Stromal cell of bone marrow (primary cell): ENCODE results near the gene BABAM2.
A peak's percentile ranks its signal among the peaks of the same experiment; 100 is the strongest.
"Not testable (repeated sequence)": the region's sequence is repeated elsewhere in the genome, so short reads cannot be mapped to it uniquely, and the experiment has no call there.

ENCODE experiments used
- DNase-seq: peaks from one replicate; pipeline ENCODE4 v3.0.0-alpha.2; 2012; ENCODE audit warnings: low read depth

The BABAM2 gene

GRCh38 chr2:27881815-27882583 lies 8.5 kb upstream of the BABAM2 start:
- not testable (repeated sequence) for DNase-seq

- DNase-seq: not testable (repeated sequence)
Measured at GRCh38 chr2:27882584-27882922, 8.0 kb upstream of the BABAM2 start.

GRCh38 chr2:27884601-27885000 lies 5.9 kb upstream of the BABAM2 start:
- DNase-seq: no peak

DNA sequence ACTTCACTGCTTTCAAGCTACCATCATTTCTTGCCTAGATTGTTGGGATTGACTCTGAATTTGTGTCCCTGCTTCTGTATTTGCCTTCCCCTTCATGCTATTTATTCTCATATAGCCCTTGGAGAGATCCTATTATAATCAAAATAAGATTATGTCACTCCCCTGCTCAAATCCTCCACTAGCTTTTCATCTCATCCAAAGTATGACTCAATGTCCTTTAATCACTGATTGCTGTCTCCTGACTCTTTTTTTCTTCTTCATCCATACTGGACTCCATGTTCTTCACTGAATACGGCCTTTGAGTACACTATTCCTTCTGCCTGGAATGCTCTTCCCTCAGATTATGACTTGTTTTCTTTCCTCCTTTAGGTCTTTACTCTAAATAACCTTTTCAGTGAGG lies 5.3 kb upstream of the BABAM2 start:
- DNase-seq: no peak

GRCh38 chr2:27885661-27886060 lies 4.9 kb upstream of the BABAM2 start:
- DNase-seq: no peak

- no peak for DNase-seq
Measured at GRCh38 chr2:27886322-27886721, 4.2 kb upstream of the BABAM2 start.

- no peak for DNase-seq
Measured at GRCh38 chr2:27887111-27887510, 3.4 kb upstream of the BABAM2 start.

- DNase-seq: no peak
Measured at GRCh38 chr2:27887830-27888229, 2.7 kb upstream of the BABAM2 start.

- DNase-seq: no peak
Measured at GRCh38 chr2:27888790-27889189, 1.7 kb upstream of the BABAM2 start.

GRCh38 chr2:27889774-27890145 lies 769 bp upstream of the BABAM2 start:
- DNase-seq: no peak

- DNase-seq: peak; percentile 75
Measured at GRCh38 chr2:27890924-27891672, 569 bp downstream of the BABAM2 start.

GRCh38 chr2:27891673-27892105 lies 1.2 kb downstream of the BABAM2 start:
- DNase-seq: no peak

DNA sequence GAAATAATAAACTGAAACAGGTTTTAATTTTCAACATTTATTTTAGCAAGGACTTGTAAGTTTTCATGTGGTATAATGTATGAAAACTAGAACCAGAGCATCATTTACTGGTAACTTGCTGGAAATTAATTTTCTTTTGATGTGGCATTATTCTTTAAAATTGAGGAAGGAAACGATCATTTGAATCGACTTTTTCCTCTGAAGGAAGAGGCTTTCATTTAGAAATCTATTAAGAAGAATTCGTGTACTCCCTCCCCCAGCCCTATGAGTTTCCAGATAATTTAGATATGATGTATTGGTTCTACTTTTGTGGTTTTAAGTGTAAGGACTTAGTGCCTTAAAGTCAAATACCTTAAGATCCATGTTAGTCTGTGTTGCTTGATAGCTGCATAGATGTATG lies 2.5 kb downstream of the BABAM2 start:
- no peak for DNase-seq

- DNase-seq: no peak
Measured at GRCh38 chr2:27897717-27898116, 7.2 kb downstream of the BABAM2 start.

DNA sequence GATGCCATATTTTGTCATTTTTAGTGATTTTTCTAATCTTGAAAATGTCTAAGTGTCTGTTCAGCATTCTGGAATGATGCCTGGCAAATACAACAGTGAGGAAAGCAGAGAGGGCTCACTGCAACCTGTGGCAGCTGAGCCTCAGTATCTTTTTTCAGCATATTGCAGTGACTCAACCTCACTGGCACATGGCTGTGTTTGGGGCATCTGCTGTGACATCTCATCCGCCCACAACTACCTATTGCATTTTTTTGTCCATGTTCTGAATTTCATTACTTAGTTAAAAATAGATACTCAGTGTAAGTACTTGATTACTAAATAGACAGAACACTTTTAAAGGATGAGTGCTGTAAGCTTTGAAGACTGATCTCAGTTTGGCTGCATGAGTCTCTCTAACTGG lies 10.7 kb downstream of the BABAM2 start:
- no peak for DNase-seq

- DNase-seq: no peak
Measured at GRCh38 chr2:27902098-27902497, 11.6 kb downstream of the BABAM2 start.

- DNase-seq: no peak
Measured at GRCh38 chr2:27903018-27903417, 12.5 kb downstream of the BABAM2 start.

GRCh38 chr2:27903649-27904404 lies 13.3 kb downstream of the BABAM2 start:
- no peak for DNase-seq

DNA sequence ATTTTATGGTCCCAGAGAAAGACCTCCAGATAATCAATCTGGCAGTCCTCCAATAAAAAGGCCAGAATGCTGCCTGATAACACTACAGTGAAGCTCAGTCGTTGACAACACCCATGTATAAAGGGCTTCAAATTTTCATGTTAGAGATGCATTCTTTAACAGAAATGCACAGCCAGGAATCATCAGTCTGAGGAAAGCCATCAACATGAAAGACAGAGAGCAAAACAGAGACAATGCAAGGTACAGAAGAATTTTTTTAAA lies 13.8 kb downstream of the BABAM2 start:
- no peak for DNase-seq

DNA sequence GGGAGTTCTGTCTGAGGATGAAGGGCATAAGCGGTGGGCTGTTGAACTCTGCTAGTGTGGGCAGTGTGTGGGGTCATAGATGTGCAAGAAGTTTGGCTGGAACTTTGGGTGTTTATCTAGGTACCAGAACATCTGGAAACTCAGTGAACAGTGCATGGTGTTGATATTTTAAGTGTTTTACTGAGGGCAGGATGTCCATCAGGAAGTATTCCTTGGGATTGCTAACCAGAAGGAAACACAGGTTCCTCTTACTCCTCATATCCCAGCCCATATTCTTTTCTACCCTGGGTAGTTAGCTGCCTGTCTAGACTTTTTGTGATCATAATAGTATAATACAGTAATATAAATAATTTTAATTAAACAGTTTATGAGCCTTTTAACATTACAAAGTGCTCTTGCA lies 15.5 kb downstream of the BABAM2 start:
- no peak for DNase-seq

GRCh38 chr2:27907547-27907946 lies 17.0 kb downstream of the BABAM2 start:
- no peak for DNase-seq

DNA sequence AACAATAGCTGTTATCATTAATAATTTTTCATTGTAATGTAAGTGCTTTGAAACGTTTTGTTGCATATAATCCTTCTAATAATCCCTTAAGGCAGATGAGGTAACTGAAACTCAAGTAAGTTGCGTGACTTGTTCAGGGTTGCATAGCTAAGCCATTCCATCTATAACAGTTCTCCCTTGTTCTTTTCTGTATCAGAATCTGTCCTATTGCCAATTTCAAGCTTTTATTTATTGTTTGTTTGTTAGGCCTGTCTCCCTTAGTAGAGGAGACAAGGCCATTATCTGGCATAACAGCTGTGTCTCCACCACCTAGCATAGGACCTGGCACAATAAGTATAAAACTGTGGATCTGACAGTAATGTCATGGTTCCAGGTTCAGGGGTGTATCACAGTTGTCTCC lies 19.4 kb downstream of the BABAM2 start:
- DNase-seq: no peak

DNA sequence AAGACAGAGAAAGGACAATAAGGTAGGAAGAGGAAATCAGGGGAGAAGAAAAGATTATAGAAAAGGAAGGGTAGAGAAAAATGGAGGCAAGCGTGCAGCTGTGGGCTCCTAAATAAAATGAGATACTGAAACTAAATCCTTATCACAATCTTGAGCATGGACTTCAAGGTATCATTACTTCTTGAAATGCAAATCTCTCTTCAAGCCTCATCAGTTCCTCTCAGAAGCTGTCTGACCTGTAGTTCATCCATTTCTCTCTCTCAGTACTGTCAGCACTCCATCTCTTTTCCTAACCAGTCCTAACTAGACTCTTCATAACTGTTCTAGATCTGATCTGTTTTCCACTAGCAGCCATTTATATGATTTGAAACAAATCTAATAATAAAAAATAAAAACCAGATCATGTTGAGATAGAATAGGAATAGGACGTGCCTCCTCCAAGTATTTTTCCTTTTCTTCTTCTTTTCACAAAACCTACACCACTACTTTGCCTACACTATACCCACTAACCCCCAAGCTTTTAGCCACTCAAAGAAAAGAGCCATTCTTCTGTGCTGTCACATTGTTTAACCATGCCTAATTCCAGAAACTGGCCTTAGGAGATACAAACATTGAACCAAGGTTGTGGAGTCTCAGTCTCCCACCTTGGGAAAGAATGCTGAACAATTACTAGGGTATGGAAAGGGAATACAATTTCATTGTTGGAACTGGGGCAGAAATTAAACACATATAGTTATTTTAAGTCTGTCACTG lies 21.1 kb downstream of the BABAM2 start:
- DNase-seq: no peak
